ENCODE data around the gene CACNA1B.

CACNA1B gene

DNA sequence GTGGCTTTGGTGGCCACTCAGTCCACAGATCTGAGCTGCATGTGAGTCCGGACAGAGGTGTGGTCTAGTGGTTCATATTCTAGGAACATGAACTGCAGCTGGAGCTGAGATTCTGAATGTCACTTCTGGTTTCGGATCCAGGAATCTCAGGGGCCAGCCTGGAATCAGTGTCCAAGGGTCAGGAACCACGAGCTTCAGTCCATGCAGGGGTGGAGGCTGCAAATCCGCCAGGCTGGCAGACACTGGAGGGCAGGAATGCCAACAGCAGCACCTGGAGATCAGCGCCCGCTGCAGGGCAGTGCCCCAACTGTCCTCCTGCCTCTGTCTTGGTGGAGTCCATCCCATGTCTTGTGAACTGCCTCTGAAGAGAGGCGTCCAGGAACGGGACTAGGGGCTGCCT lies 73.5 kb downstream of the CACNA1B start:
- TF ChIP-seq PAX5 (IDR thresholded peaks at IDR 0.05; ENCODE audit: insufficient read depth, low read length, severe bottlenecking) (no peak), POLR2A (IDR thresholded peaks at IDR 0.05; ENCODE audit: low read depth, low read length) (no peak), SPI1 (IDR thresholded peaks at IDR 0.05; ENCODE audit: low read depth, low read length) (no peak)

DNA sequence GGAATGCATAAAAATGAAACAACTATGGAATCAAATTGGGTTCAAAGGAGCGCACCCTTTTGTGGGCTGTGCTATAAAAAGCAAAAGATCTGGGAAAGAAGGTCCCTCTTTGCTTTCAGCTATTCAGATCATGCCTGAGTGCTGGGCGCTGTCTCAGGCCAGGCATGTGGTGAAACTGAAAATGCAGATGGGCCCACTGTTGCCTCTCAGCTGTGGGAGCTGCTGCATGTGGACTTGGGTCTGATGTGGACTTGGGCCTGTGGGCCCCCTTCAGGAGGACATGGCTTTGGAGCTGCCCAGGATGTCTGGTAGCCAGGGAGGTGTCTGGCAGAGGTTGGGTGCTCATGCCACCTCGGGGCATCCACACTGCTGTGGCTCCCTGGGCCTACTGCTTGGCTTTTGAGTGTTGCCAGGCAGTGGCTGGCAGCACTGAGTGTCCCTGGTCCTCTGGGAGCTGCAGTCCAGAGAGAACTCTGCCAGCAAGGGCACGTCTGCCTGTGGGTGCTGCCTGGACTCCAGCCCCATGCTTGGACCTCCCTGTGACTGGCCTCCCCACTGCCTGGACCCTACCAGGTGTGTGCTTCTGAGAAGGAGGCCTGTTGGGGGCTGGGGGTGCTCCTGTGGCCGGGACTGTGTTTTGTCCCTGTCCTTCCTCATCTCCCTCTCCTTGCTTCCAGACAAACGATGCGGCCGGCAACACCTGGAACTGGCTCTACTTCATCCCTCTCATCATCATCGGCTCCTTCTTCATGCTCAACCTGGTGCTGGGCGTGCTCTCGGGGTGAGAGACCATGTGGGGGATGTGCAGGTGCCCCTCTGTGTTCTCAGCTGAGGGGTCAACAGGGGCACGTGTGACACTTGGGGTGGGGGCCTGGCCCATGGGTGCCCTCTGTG lies 74.3 kb downstream of the CACNA1B start:
- DNase-seq (ENCODE audit: insufficient read length, low spot score) (no peak), FAIRE-seq (no peak)
- TF ChIP-seq TAF1 (IDR thresholded peaks at IDR 0.05; ENCODE audit: low read depth, low read length) (no peak), SPI1 (IDR thresholded peaks at IDR 0.05; ENCODE audit: low read depth, low read length) (no peak), PAX5 (IDR thresholded peaks at IDR 0.05; ENCODE audit: insufficient read depth, low read length, severe bottlenecking) (no peak), POU2F2 (IDR thresholded peaks at IDR 0.05; ENCODE audit: low read depth, low read length) (no peak), POLR2AphosphoS5 (IDR thresholded peaks at IDR 0.05; ENCODE audit: low read depth, low read length) (no peak), POLR2A (IDR thresholded peaks at IDR 0.05; ENCODE audit: low read depth, low read length) (no peak)

More for the DNA sequence above, 73.5 kb downstream of the CACNA1B start:
- no peak for DNase-seq (ENCODE audit: insufficient read length, low spot score)
- no peak for FAIRE-seq

DNA sequence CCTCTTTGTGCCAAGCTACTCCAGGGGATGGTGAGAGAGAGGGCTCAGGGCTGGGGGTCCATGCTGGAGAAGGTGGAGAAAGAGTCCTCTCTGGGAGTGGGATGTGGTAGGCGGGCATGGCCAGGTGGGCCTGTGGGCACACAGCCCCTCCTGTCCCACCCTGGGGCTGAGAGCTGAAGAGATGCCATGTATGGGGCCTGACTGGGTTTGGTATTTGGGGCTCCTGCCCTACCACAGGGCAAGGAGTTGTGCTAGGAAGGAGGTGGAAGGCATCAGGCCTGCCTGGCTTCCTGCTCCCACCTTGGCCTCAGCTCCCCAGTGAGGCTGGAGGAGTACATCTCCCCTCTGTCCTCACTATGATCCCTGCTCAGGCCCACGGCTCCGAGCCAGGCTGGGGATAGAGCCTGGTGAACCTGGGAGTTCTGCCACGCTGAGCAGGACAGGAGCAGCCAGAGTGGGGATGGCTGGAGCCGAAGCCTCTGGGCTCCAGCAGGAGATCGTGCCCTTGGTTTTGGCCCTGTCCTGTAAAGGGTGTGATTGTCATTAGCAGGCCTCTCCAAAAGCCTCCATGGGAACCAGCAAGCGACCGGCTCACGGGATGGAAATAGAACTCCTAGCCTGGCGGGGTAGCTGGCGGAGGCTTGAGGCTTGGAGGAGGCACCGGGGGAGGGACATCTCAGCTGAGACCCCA lies 75.5 kb downstream of the CACNA1B start:
- no peak for TF ChIP-seq SPI1 (IDR thresholded peaks at IDR 0.05; ENCODE audit: low read depth, low read length)
- no peak for TF ChIP-seq POLR2A (IDR thresholded peaks at IDR 0.05; ENCODE audit: low read depth, low read length)
- TF ChIP-seq PAX5 (IDR thresholded peaks at IDR 0.05; ENCODE audit: insufficient read depth, low read length, severe bottlenecking): no peak
- no peak for TF ChIP-seq POLR2AphosphoS5 (IDR thresholded peaks at IDR 0.05; ENCODE audit: low read depth, low read length)
- no peak for TF ChIP-seq POU2F2 (IDR thresholded peaks at IDR 0.05; ENCODE audit: low read depth, low read length)
- TF ChIP-seq TAF1 (IDR thresholded peaks at IDR 0.05; ENCODE audit: low read depth, low read length): no peak
- no peak for FAIRE-seq
- no peak for DNase-seq (ENCODE audit: insufficient read length, low spot score)

DNA sequence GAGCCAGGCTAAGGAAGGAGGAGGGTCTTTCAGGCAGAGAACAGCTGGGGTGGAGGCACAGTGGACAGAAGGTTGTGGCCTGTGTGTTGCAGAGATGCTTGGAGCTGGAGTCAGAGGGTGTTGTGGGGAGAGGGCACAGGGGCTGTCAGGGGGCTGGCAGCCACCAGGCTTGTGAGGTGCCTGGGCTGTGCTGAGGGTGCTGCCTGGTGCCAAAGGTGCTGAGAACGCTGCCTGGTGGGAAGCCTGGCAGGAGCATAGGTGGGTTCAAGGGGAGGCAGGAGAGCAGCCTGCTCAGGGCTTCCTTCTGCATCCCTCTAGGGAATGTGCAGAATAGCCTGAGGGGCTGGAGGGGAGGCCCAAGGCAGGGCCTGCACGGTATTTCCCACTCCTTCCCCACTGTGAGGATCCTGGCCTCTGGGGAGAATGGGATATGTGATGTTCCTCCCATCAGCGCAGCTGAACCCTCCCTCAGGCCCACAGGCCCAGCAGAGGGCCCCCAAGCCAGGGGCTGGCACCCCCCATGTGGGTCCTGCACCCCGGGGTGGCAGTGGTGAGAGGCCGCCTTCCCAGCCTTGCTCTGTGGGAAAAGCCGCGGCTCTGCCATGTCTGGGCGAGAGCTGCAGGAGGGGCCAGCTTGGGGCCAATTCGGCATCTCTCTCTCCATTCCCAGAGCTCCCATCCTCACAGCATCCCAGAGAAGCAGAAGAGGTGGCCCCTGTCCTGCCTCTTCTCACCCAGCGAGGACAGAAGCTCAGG lies 76.3 kb downstream of the CACNA1B start:
- TF ChIP-seq SPI1 (IDR thresholded peaks at IDR 0.05; ENCODE audit: low read depth, low read length) (no peak), POLR2AphosphoS5 (IDR thresholded peaks at IDR 0.05; ENCODE audit: low read depth, low read length) (no peak), TAF1 (IDR thresholded peaks at IDR 0.05; ENCODE audit: low read depth, low read length) (no peak), POU2F2 (IDR thresholded peaks at IDR 0.05; ENCODE audit: low read depth, low read length) (no peak)
- FAIRE-seq (no peak), DNase-seq (ENCODE audit: insufficient read length, low spot score) (no peak)

DNA sequence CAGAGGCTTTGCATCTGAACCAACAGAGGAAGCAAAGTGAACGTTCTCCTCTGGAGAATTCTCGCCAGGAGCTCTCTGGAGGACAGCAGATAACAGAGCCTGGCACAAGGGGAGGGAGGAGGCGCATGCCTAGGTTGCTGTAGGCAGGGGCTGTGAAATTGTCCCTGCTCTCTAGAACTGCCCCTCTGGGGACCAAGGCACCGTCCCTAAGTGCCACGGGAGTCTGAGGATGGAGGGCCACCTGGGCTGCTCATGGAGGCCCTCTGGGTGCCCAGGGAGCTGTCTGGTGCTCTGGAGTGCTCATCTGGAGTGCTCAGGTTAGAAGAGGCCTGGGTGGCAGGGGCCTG lies 77.6 kb downstream of the CACNA1B start:
- no peak for DNase-seq (ENCODE audit: insufficient read length, low spot score)
- TF ChIP-seq POLR2A (IDR thresholded peaks at IDR 0.05; ENCODE audit: low read depth, low read length): no peak
- TF ChIP-seq SPI1 (IDR thresholded peaks at IDR 0.05; ENCODE audit: low read depth, low read length): no peak
- no peak for TF ChIP-seq TAF1 (IDR thresholded peaks at IDR 0.05; ENCODE audit: low read depth, low read length)
- TF ChIP-seq POLR2AphosphoS5 (IDR thresholded peaks at IDR 0.05; ENCODE audit: low read depth, low read length): no peak
- no peak for TF ChIP-seq PAX5 (IDR thresholded peaks at IDR 0.05; ENCODE audit: insufficient read depth, low read length, severe bottlenecking)
- TF ChIP-seq POU2F2 (IDR thresholded peaks at IDR 0.05; ENCODE audit: low read depth, low read length): no peak
- FAIRE-seq: no peak

DNA sequence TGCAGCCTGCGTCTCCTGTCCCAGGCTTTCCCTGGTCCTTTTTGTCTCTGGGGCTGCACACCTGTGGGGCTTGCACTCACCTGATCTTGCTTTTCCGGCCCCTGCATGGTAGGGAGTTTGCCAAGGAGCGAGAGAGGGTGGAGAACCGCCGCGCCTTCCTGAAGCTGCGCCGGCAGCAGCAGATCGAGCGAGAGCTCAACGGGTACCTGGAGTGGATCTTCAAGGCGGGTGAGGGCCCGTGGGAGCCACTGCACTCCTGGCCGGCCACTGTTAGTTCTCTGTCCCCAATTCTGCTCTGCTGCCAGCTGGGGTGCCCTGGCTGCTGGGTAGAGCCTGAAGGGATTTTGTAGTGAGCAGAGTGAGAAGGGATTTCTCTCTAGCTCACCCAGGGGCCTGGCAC lies 78.0 kb downstream of the CACNA1B start:
- no peak for DNase-seq (ENCODE audit: insufficient read length, low spot score)
- no peak for FAIRE-seq
- TF ChIP-seq POLR2A (IDR thresholded peaks at IDR 0.05; ENCODE audit: low read depth, low read length) (no peak), PAX5 (IDR thresholded peaks at IDR 0.05; ENCODE audit: insufficient read depth, low read length, severe bottlenecking) (no peak), SPI1 (IDR thresholded peaks at IDR 0.05; ENCODE audit: low read depth, low read length) (no peak), POU2F2 (IDR thresholded peaks at IDR 0.05; ENCODE audit: low read depth, low read length) (no peak), TAF1 (IDR thresholded peaks at IDR 0.05; ENCODE audit: low read depth, low read length) (no peak), POLR2AphosphoS5 (IDR thresholded peaks at IDR 0.05; ENCODE audit: low read depth, low read length) (no peak)

DNA sequence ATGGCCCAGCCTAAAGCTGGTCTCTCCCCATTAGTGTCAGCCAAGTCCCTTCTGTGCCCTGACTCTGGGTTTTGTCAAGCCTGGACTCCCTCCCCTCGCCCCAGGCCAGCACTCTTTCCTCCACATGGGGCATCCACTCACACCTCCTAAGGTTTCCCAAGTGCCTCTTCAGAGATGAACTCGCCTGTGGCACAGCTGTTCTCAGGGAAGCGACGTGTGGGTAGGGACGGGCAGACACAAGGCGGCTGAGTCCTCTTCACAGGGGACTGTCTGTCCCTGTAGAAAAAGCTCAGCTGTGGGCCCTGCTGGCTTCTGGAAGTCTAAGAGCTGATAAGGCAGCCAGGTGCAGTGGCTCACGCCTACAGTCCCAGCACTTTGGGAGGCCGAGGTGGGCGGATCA lies 78.5 kb downstream of the CACNA1B start:
- TF ChIP-seq SPI1 (IDR thresholded peaks at IDR 0.05; ENCODE audit: low read depth, low read length) (no peak), POU2F2 (IDR thresholded peaks at IDR 0.05; ENCODE audit: low read depth, low read length) (no peak), POLR2AphosphoS5 (IDR thresholded peaks at IDR 0.05; ENCODE audit: low read depth, low read length) (no peak), POLR2A (IDR thresholded peaks at IDR 0.05; ENCODE audit: low read depth, low read length) (no peak), PAX5 (IDR thresholded peaks at IDR 0.05; ENCODE audit: insufficient read depth, low read length, severe bottlenecking) (no peak), TAF1 (IDR thresholded peaks at IDR 0.05; ENCODE audit: low read depth, low read length) (no peak)
- no peak for DNase-seq (ENCODE audit: insufficient read length, low spot score)
- FAIRE-seq: no peak

GRCh38 chr9:137956688-137957385 lies 79.3 kb downstream of the CACNA1B start:
- DNase-seq (ENCODE audit: insufficient read length, low spot score): no peak
- TF ChIP-seq POLR2A (IDR thresholded peaks at IDR 0.05; ENCODE audit: low read depth, low read length) (no peak), PAX5 (IDR thresholded peaks at IDR 0.05; ENCODE audit: insufficient read depth, low read length, severe bottlenecking) (no peak), POLR2AphosphoS5 (IDR thresholded peaks at IDR 0.05; ENCODE audit: low read depth, low read length) (no peak), TAF1 (IDR thresholded peaks at IDR 0.05; ENCODE audit: low read depth, low read length) (no peak), SPI1 (IDR thresholded peaks at IDR 0.05; ENCODE audit: low read depth, low read length) (no peak), POU2F2 (IDR thresholded peaks at IDR 0.05; ENCODE audit: low read depth, low read length) (no peak)
- no peak for FAIRE-seq

All from GM12891 (cell line).